Activated naive CD4-positive, alpha-beta T cell treated with anti-CD3 and anti-CD28 coated beads, Interleukin-2, amount 50 U/mL, for 72 hours (primary cell): ENCODE results near the gene PLK3. TPM values are rescaled to one million over a fixed set of nuclear protein-coding genes. Genes with fewer than 3 reads are reported as not detected.

Source experiments
- total RNA-seq, 2 donors: library from RNA; stranded (reverse); gene quantifications; one replicate each; pipeline ENCODE4 v1.2.3, GENCODE V29; 2022

PLK3 gene
- total RNA-seq, 2 donors from 2014 or later, result 39.6 to 80.8 TPM

Other genes with a start within 250 kb of the PLK3 start
- 1 to 10 TPM; 4.4 to 5.2 TPM for gene TMEM53, start 125.9 kb upstream of the PLK3 start, total RNA-seq
- 100 to 1,000 TPM; 102 to 155 TPM for gene ARMH1, start 125.7 kb upstream of the PLK3 start, total RNA-seq
- not detected for gene RNU5D-1, start 69.2 kb upstream of the PLK3 start, total RNA-seq
- 100 to 1,000 TPM in 1 of 2 donors, 10 to 100 TPM in 1; 95.2 to 228 TPM for gene KIF2C, start 60.5 kb upstream of the PLK3 start, total RNA-seq
- 1,000 to 10,000 TPM; 2,726 to 3,052 TPM for gene RPS8, start 24.8 kb upstream of the PLK3 start, total RNA-seq
- gene BEST4, start 12.2 kb upstream of the PLK3 start, total RNA-seq, result 1 to 10 TPM in 1 of 2 donors, under 1 TPM in 1; 0.80 to 1.8 TPM
- under 1 TPM; 0.32 to 0.80 TPM for gene DYNLT4, start 7.0 kb downstream of the PLK3 start, total RNA-seq
- 10 to 100 TPM in 1 of 2 donors, 1 to 10 TPM in 1; 9.7 to 16.7 TPM for gene BTBD19, start 8.1 kb downstream of the PLK3 start, total RNA-seq
- gene PTCH2, start 42.9 kb downstream of the PLK3 start, total RNA-seq, result 1 to 10 TPM in 1 of 2 donors, under 1 TPM in 1; 0.99 to 1.5 TPM
- 10 to 100 TPM; 35.8 to 43.4 TPM for gene EIF2B3, start 186.2 kb downstream of the PLK3 start, total RNA-seq
- gene HECTD3, start 210.9 kb downstream of the PLK3 start, total RNA-seq, result 10 to 100 TPM; 23.9 to 24.3 TPM
- gene UROD, start 211.9 kb downstream of the PLK3 start, total RNA-seq, result 100 to 1,000 TPM; 149 to 176 TPM